HepG2 (cell line): ENCODE data around the gene ABCF1. TPM values are rescaled to one million over a fixed set of nuclear protein-coding genes. Genes with fewer than 3 reads are reported as not detected.

ENCODE experiments used
- CBX2 ChIP-seq, 2 experiments: fragments of 200-600 bp in 1 of 2; sonication (generic); formaldehyde crosslinking in 1 of 2; IDR thresholded peaks; 2 replicates each; pipeline versions ENCODE4 v1.7.0 to v1.8.1; 2018 to 2022; ENCODE audit warnings: low read depth in 2 of 2, low read length in 1 of 2, mild to moderate bottlenecking in 1 of 2, missing genetic modification reagents in 1 of 2
- ETV6 ChIP-seq: sonication (generic); formaldehyde crosslinking; conservative IDR thresholded peaks from 2 replicates; pipeline ENCODE4 v1.4.0; 2020; ENCODE audit warnings: missing genetic modification reagents
- HNF4A ChIP-seq: sonication (generic); formaldehyde crosslinking; IDR thresholded peaks from 2 replicates; pipeline ENCODE4 v1.4.0; 2020; ENCODE audit warnings: missing genetic modification reagents
- ISX ChIP-seq: sonication (generic); formaldehyde crosslinking; conservative IDR thresholded peaks from 2 replicates; pipeline ENCODE4 v1.5.0; 2020; ENCODE audit warnings: missing genetic modification reagents
- MYC ChIP-seq: sonication (generic); formaldehyde crosslinking; IDR thresholded peaks from 2 replicates; pipeline ENCODE4 v1.9.0; 2021; ENCODE audit warnings: missing genetic modification reagents, borderline replicate concordance
- NKX3-1 ChIP-seq: sonication (generic); formaldehyde crosslinking; IDR thresholded peaks from 2 replicates; pipeline ENCODE4 v1.5.0; 2020; ENCODE audit warnings: missing genetic modification reagents
- PHF21A ChIP-seq: sonication (generic); formaldehyde crosslinking; IDR thresholded peaks from 2 replicates; pipeline ENCODE4 v1.5.0; 2020; ENCODE audit warnings: mild to moderate bottlenecking, missing genetic modification reagents
- ZMYM2 ChIP-seq: sonication (generic); formaldehyde crosslinking; IDR thresholded peaks from 2 replicates; pipeline ENCODE4 v1.8.0; 2022; ENCODE audit warnings: mild to moderate bottlenecking, missing genetic modification reagents
- ZNF20 ChIP-seq: sonication (generic); formaldehyde crosslinking; IDR thresholded peaks from 2 replicates; pipeline ENCODE4 v1.4.0; 2020; ENCODE audit warnings: mild to moderate bottlenecking, moderate library complexity, missing genetic modification reagents
- ZNF224 ChIP-seq: sonication (generic); formaldehyde crosslinking; IDR thresholded peaks from 2 replicates; pipeline ENCODE4 v1.5.0; 2020; ENCODE audit warnings: mild to moderate bottlenecking, missing genetic modification reagents
- ZNF724P ChIP-seq: sonication (generic); formaldehyde crosslinking; IDR thresholded peaks from 2 replicates; pipeline ENCODE4 v1.8.0; 2022; ENCODE audit warnings: missing genetic modification reagents, borderline replicate concordance
- ZNF83 ChIP-seq: sonication (generic); formaldehyde crosslinking; IDR thresholded peaks from 2 replicates; pipeline ENCODE4 v1.4.0; 2020; ENCODE audit warnings: missing genetic modification reagents, mild to moderate bottlenecking, borderline replicate concordance
- polyA plus RNA-seq, 8 experiments: library from polyadenylated mRNA; depleted of rRNA in 3 of 8; stranded (reverse) in 7 of 8; unstranded in 1 of 8; fragments of >200 nt; fragmentation: Illumina TruSeq in 4 of 8; extraction: Trizol in 4 of 8; gene quantifications; 2 replicates each; pipeline versions ENCODE4 v1.2.1 to v1.2.3, GENCODE V29; 2011 to 2016; ENCODE audit warnings: low read depth in 4 of 8, missing spikeins in 1 of 8, mixed read lengths in 1 of 8; ENCODE audit not compliant: insufficient read depth in 1 of 8
- total RNA-seq, 5 experiments: library from RNA; depleted of rRNA; stranded (reverse); fragments of >200 nt; fragmentation: Illumina TruSeq; extraction: Trizol; gene quantifications; 2 replicates each; pipeline ENCODE4 v1.2.3, GENCODE V29; 2016; ENCODE audit warnings: low read depth in 1 of 5
- TF ChIP-seq, protein P1 (sequence below), 2 experiments: sonication (generic) in 1 of 2; formaldehyde crosslinking in 1 of 2; IDR thresholded peaks; 2 replicates each; pipeline versions ENCODE4 v1.4.0 to v1.6.1; 2016 to 2020; ENCODE audit warnings: borderline replicate concordance in 1 of 2, low read depth in 1 of 2, mild to moderate bottlenecking in 1 of 2, missing genetic modification reagents in 1 of 2
- TF ChIP-seq, protein P2 (sequence below): sonication (generic); formaldehyde crosslinking; IDR thresholded peaks from 2 replicates; pipeline ENCODE4 v1.4.0; 2020; ENCODE audit warnings: low read depth, mild to moderate bottlenecking, missing genetic modification reagents
- TF ChIP-seq, protein P3 (sequence below): sonication (generic); formaldehyde crosslinking; IDR thresholded peaks from 2 replicates; pipeline ENCODE4 v1.4.0; 2020; ENCODE audit warnings: mild to moderate bottlenecking, missing genetic modification reagents
- TF ChIP-seq, protein P4 (sequence below): sonication (generic); formaldehyde crosslinking; IDR thresholded peaks from 2 replicates; pipeline ENCODE4 v1.4.0; 2020; ENCODE audit warnings: missing genetic modification reagents
- TF ChIP-seq, protein P5 (sequence below): sonication (generic); formaldehyde crosslinking; IDR thresholded peaks from 2 replicates; pipeline ENCODE4 v1.5.0; 2020; ENCODE audit warnings: mild to moderate bottlenecking, missing genetic modification reagents

Gene ABCF1
- total and polyA plus RNA-seq, 2 of the 13 experiments (the other 11 are each of a cell fraction or from before 2014, with no cell fraction given) = 25.4 to 98.9 TPM

DNA sequence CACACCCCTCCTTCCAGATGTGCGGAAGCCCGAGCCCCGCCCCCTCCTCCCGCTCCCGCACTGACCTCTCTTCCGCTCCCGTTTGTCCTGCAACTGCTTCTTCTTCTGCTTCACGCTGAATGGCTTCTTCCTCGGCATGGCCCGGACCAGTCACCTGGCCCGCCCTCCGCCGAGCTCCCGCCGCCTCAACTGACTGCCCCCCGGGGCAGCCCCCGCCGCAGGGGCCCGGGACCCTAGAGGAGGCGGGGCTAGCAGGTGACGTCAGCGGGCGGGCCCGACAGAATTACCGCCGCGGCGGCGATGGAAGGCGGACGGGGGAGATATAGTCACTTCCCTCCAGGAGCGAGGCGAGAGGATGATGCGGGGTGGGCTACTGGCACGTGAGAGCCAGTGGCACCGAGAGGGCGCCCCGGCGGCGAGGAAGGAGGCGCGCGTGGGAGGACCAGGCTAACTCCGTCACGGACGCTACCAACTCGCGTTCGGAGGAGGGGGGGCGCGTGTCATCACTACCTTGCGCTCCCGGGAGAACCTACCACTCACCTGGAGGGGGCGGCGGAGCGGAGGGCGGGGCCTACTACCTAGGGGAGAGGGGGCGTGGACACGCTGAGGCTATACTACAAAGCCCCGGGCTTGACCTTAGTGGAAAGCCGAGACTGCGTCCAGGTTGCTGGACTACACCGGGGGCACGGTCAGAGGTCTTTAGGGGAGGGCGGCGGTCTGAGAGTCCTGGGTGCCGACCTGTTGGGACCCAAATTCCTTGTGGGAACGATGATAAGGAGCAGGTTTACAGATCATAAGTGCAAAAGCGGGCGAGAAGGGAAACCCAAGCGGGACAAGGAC is 15.0 kb upstream of the ABCF1 start, which contains the start of gene GNL1 (continued):
- no peak for TF ChIP-seq ZMYM2
- TF ChIP-seq ETV6 (CRISPR knock-in tag) = no peak
- peak; percentile 48; the same call in 1 of the 2 replicates for TF ChIP-seq HNF4A
- TF ChIP-seq ISX (CRISPR knock-in tag) = 0 out of 2 replicates have a peak, but pooled peaks have one; percentile 53
- TF ChIP-seq ZNF724P (CRISPR knock-in tag) = peak; percentile 58; the same call in 1 of the 2 replicates
- TF ChIP-seq, protein P1, sequence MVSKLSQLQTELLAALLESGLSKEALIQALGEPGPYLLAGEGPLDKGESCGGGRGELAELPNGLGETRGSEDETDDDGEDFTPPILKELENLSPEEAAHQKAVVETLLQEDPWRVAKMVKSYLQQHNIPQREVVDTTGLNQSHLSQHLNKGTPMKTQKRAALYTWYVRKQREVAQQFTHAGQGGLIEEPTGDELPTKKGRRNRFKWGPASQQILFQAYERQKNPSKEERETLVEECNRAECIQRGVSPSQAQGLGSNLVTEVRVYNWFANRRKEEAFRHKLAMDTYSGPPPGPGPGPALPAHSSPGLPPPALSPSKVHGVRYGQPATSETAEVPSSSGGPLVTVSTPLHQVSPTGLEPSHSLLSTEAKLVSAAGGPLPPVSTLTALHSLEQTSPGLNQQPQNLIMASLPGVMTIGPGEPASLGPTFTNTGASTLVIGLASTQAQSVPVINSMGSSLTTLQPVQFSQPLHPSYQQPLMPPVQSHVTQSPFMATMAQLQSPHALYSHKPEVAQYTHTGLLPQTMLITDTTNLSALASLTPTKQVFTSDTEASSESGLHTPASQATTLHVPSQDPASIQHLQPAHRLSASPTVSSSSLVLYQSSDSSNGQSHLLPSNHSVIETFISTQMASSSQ (IDR thresholded peaks at IDR 0.05; ENCODE audit: low read depth) = no peak
- TF ChIP-seq, protein P1 (CRISPR knock-in tag; IDR thresholded peaks at IDR 0.05; ENCODE audit: borderline replicate concordance) = no peak
- no peak for TF ChIP-seq ZNF224 (CRISPR knock-in tag)
- TF ChIP-seq MYC (CRISPR knock-in tag) = peak; percentile 72; the same call in 1 of the 2 replicates
- TF ChIP-seq ZNF83 = peak; percentile 18; the same call in 1 of the 2 replicates
- TF ChIP-seq, protein P2, sequence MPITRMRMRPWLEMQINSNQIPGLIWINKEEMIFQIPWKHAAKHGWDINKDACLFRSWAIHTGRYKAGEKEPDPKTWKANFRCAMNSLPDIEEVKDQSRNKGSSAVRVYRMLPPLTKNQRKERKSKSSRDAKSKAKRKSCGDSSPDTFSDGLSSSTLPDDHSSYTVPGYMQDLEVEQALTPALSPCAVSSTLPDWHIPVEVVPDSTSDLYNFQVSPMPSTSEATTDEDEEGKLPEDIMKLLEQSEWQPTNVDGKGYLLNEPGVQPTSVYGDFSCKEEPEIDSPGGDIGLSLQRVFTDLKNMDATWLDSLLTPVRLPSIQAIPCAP (CRISPR knock-in tag) = no peak
- TF ChIP-seq, protein P3, sequence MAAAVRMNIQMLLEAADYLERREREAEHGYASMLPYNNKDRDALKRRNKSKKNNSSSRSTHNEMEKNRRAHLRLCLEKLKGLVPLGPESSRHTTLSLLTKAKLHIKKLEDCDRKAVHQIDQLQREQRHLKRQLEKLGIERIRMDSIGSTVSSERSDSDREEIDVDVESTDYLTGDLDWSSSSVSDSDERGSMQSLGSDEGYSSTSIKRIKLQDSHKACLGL (CRISPR knock-in tag) = peak; percentile 74; the same call in 1 of the 2 replicates
- 0 out of 2 replicates have a peak, but pooled peaks have one; percentile 64 for TF ChIP-seq NKX3-1 (CRISPR knock-in tag)
- TF ChIP-seq, protein P4, sequence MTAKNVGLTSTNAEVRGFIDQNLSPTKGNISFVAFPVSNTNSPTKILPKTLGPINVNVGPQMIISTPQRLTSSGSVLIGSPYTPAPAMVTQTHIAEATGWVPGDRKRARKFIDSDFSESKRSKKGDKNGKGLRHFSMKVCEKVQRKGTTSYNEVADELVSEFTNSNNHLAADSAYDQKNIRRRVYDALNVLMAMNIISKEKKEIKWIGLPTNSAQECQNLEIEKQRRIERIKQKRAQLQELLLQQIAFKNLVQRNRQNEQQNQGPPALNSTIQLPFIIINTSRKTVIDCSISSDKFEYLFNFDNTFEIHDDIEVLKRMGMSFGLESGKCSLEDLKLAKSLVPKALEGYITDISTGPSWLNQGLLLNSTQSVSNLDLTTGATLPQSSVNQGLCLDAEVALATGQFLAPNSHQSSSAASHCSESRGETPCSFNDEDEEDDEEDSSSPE (CRISPR knock-in tag) = peak; percentile 51; the same call in 1 of the 2 replicates
- no peak for TF ChIP-seq PHF21A (CRISPR knock-in tag)
- TF ChIP-seq CBX2 (IDR thresholded peaks at IDR 0.05; ENCODE audit: low read depth, low read length) = no peak
- no peak; the same call in 1 of the 2 replicates for TF ChIP-seq CBX2 (CRISPR knock-in tag; IDR thresholded peaks at IDR 0.05; ENCODE audit: low read depth)
- TF ChIP-seq, protein P5, sequence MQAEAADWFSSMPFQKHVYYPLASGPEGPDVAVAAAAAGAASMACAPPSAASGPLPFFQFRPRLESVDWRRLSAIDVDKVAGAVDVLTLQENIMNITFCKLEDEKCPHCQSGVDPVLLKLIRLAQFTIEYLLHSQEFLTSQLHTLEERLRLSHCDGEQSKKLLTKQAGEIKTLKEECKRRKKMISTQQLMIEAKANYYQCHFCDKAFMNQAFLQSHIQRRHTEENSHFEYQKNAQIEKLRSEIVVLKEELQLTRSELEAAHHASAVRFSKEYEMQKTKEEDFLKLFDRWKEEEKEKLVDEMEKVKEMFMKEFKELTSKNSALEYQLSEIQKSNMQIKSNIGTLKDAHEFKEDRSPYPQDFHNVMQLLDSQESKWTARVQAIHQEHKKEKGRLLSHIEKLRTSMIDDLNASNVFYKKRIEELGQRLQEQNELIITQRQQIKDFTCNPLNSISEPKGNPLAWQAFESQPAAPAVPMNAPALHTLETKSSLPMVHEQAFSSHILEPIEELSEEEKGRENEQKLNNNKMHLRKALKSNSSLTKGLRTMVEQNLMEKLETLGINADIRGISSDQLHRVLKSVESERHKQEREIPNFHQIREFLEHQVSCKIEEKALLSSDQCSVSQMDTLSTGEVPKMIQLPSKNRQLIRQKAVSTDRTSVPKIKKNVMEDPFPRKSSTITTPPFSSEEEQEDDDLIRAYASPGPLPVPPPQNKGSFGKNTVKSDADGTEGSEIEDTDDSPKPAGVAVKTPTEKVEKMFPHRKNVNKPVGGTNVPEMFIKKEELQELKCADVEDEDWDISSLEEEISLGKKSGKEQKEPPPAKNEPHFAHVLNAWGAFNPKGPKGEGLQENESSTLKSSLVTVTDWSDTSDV = no peak
- no peak; the same call in 1 of the 2 replicates for TF ChIP-seq ZNF20 (CRISPR knock-in tag)
